ENCODE data around the gene HAGH.

Gene HAGH

GRCh38 chr16:1775006-1775845, 51.4 kb downstream of the HAGH start:
- Histone ChIP-seq H3K9me3 (ENCODE audit: severe bottlenecking) (no peaks in the 10 kb centered on the region), H3K27ac (ENCODE audit: poor library complexity, severe bottlenecking) (peak overlapping the region; percentile 66), H3K27me3 (ENCODE audit: insufficient read depth, poor library complexity, severe bottlenecking) (no peaks in the 10 kb centered on the region), H3K4me1 (ENCODE audit: insufficient read depth, poor library complexity, severe bottlenecking) (peaks cover 1% of the 10 kb centered on the region), H3K4me3 (ENCODE audit: severe bottlenecking) (no peak overlapping the region), H3K36me3 (ENCODE audit: low read depth) (peaks cover 28% of the 10 kb centered on the region)
- no peak for DNase-seq (ENCODE audit: low spot score)
- ATAC-seq (ENCODE audit: low read depth), result no peak
- TF ChIP-seq, protein P1, sequence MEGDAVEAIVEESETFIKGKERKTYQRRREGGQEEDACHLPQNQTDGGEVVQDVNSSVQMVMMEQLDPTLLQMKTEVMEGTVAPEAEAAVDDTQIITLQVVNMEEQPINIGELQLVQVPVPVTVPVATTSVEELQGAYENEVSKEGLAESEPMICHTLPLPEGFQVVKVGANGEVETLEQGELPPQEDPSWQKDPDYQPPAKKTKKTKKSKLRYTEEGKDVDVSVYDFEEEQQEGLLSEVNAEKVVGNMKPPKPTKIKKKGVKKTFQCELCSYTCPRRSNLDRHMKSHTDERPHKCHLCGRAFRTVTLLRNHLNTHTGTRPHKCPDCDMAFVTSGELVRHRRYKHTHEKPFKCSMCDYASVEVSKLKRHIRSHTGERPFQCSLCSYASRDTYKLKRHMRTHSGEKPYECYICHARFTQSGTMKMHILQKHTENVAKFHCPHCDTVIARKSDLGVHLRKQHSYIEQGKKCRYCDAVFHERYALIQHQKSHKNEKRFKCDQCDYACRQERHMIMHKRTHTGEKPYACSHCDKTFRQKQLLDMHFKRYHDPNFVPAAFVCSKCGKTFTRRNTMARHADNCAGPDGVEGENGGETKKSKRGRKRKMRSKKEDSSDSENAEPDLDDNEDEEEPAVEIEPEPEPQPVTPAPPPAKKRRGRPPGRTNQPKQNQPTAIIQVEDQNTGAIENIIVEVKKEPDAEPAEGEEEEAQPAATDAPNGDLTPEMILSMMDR (IDR thresholded peaks at IDR 0.05; ENCODE audit: poor library complexity, severe bottlenecking), result no peak

DNA sequence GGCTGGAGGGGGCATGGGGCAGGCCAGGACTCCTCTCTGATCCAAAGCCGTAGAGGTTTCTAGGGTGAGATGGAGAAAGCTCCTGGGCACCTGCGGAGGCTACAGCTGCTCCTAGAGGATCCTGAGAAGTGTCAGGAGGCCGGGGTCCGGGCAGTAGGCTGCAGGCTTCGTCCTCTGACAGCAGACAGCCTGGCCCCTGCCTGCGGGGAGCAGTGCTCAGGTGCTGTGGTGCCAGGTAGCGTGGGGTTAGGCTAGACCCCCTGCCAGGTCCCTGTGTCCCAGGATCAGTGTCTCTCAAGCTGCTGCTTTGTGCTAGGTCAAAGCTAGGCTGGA, 52.2 kb downstream of the HAGH start:
- Histone ChIP-seq H3K4me1 (ENCODE audit: insufficient read depth, poor library complexity, severe bottlenecking) (peaks cover 4% of the 10 kb centered on the region), H3K36me3 (ENCODE audit: low read depth) (peaks cover 30% of the 10 kb centered on the region), H3K27ac (ENCODE audit: poor library complexity, severe bottlenecking) (peak overlapping the region; percentile 66), H3K9me3 (ENCODE audit: severe bottlenecking) (no peaks in the 10 kb centered on the region), H3K27me3 (ENCODE audit: insufficient read depth, poor library complexity, severe bottlenecking) (no peaks in the 10 kb centered on the region), H3K4me3 (ENCODE audit: severe bottlenecking) (peak overlapping the region; percentile 83)
- DNase-seq (ENCODE audit: low spot score) (no peak), ATAC-seq (ENCODE audit: low read depth) (no peak)
- TF ChIP-seq, protein P1 (IDR thresholded peaks at IDR 0.05; ENCODE audit: poor library complexity, severe bottlenecking), result no peak

DNA sequence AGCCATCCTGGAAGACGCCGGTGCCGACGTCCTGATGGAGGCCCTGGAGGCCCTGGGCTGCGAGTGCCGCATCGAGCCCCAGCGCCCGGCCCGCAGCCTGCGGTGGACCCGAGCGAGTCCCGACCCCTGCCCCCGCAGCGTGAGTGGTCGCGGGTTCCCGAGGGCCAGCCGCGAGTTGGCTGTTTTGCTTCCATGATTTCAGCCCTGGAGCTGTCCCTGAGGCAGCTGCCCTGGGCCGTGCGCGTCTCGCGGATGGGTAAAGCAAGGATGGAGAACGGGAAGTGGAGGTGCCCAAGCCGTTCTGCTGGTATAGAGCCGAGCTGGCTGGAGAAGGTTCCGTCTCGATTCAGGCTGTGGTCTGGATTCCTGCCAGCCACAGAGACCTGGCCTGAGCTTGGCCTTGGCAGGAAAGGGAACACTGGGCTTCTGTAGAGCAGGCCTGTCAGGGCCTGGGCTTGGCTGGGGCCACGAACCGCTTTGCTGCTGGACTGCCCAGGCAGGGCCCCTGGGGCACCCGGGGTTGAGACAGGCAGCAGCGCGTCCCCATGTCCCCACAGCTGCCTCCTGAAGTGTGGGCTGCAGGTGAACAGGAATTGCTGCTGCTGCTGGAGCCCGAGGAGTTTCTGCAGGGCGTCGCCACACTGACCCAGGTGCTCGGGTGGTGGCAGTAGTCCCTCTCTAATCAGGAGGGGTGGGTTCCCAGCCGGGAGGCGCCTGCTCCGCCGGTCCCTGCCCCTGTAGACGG, 52.8 kb downstream of the HAGH start:
- H3K9me3 ChIP-seq (ENCODE audit: severe bottlenecking), result no peaks in the 10 kb centered on the region
- peak overlapping the region; percentile 66 for H3K27ac ChIP-seq (ENCODE audit: poor library complexity, severe bottlenecking)
- H3K4me1 ChIP-seq (ENCODE audit: insufficient read depth, poor library complexity, severe bottlenecking), result peaks cover 4% of the 10 kb centered on the region
- ATAC-seq (ENCODE audit: low read depth), result peak; percentile 4
- H3K4me3 ChIP-seq (ENCODE audit: severe bottlenecking), result peak overlapping the region; percentile 83
- H3K36me3 ChIP-seq (ENCODE audit: low read depth), result peaks cover 30% of the 10 kb centered on the region
- H3K27me3 ChIP-seq (ENCODE audit: insufficient read depth, poor library complexity, severe bottlenecking), result no peaks in the 10 kb centered on the region
- DNase-seq (ENCODE audit: low spot score), result no peak
- TF ChIP-seq, protein P1 (IDR thresholded peaks at IDR 0.05; ENCODE audit: poor library complexity, severe bottlenecking), result peak; percentile 61

GRCh38 chr16:1772908-1773702, 53.5 kb downstream of the HAGH start, which contains the start of gene MRPS34:
Gene MRPS34, minus strand, starts transcription at chr16:1773134. Its CDS starts 15 bp downstream, at chr16:1773119.
- Histone ChIP-seq H3K27me3 (ENCODE audit: insufficient read depth, poor library complexity, severe bottlenecking) (no peaks in the 10 kb centered on the region), H3K4me3 (ENCODE audit: severe bottlenecking) (peak within 1 kb of the TSS; percentile 83), H3K9me3 (ENCODE audit: severe bottlenecking) (no peaks in the 10 kb centered on the region), H3K36me3 (ENCODE audit: low read depth) (peaks cover 30% of the 10 kb centered on the region), H3K27ac (ENCODE audit: poor library complexity, severe bottlenecking) (peak within 1 kb of the TSS; percentile 66), H3K4me1 (ENCODE audit: insufficient read depth, poor library complexity, severe bottlenecking) (peaks cover 4% of the 10 kb centered on the region)
- ATAC-seq (ENCODE audit: low read depth), result peak; percentile 40
- no peak for DNase-seq (ENCODE audit: low spot score)
- TF ChIP-seq, protein P1 (IDR thresholded peaks at IDR 0.05; ENCODE audit: poor library complexity, severe bottlenecking), result peak; percentile 89

All from RWPE2 (cell line).